K562 (cell line): Measurements from ENCODE around the gene UTP25. TPM values are rescaled to one million over a fixed set of nuclear protein-coding genes. Genes with fewer than 3 reads are reported as not detected.
A peak's percentile ranks its signal among the peaks of the same experiment; 100 is the strongest.

Experiments used
- CCNT2 ChIP-seq: IDR thresholded peaks from 2 replicates; pipeline ENCODE4 v1.6.1; 2011; ENCODE audit warnings: borderline replicate concordance, low read depth, mild to moderate bottlenecking, moderate library complexity, mixed read lengths, low read length; ENCODE audit not compliant: insufficient read length; ENCODE audit errors: extremely low read depth
- FIP1L1 ChIP-seq: fragments of 200-400 bp; formaldehyde crosslinking; IDR thresholded peaks from 2 replicates; pipeline ENCODE4 v1.6.1; 2018; ENCODE audit warnings: mild to moderate bottlenecking, low read depth, low read length; ENCODE audit not compliant: poor library complexity, severe bottlenecking
- GTF2E2 ChIP-seq: fragments of 200-800 bp; sonication (Bioruptor generic); IDR thresholded peaks from 2 replicates; pipeline ENCODE4 v1.6.1; 2016; ENCODE audit warnings: missing genetic modification characterization, missing compliant biosample characterization
- KAT7 ChIP-seq: sonication (generic); formaldehyde crosslinking; IDR thresholded peaks from 2 replicates; pipeline ENCODE4 v1.8.0; 2022; ENCODE audit warnings: missing genetic modification reagents, mild to moderate bottlenecking, borderline replicate concordance
- SMC3 ChIP-seq: conservative IDR thresholded peaks from 2 replicates; pipeline ENCODE4 v1.6.1; 2011; ENCODE audit warnings: low read depth, low read length, improper control_type of control experiment; ENCODE audit not compliant: insufficient read depth
- TAF9B ChIP-seq: fragments of 450-650 bp; IDR thresholded peaks from 2 replicates; pipeline ENCODE4 v1.6.1; 2018; ENCODE audit warnings: mild to moderate bottlenecking; ENCODE audit not compliant: partially characterized antibody
- U2AF1 ChIP-seq: fragments of 200-400 bp; formaldehyde crosslinking; optimal IDR thresholded peaks from 2 replicates; pipeline ENCODE3; 2017; ENCODE audit warnings: mild to moderate bottlenecking, low read depth, low read length, moderate library complexity
- ZNF707 ChIP-seq: fragments of 250-450 bp; sonication (Bioruptor Pico); conservative IDR thresholded peaks from 2 replicates; pipeline ENCODE4 v1.8.0; 2022; ENCODE audit warnings: inconsistent platforms, mild to moderate bottlenecking, moderate library complexity
- polyA plus RNA-seq, 8 experiments: library from polyadenylated mRNA; depleted of rRNA in 4 of 8; stranded (reverse) in 5 of 8; unstranded in 3 of 8; fragments of >200 nt; fragmentation: Nextera tagmentation in 2 of 8; fragmentation: Illumina TruSeq in 1 of 8; extraction: Ambion mirVana in 2 of 8; extraction: Trizol in 1 of 8; gene quantifications; 2 replicates each; pipeline versions ENCODE4 v1.2.1 to v1.2.3, GENCODE V29; 2011 to 2014; ENCODE audit warnings: inconsistent platforms in 1 of 8, missing spikeins in 1 of 8
- total RNA-seq, 7 experiments: library from RNA; depleted of rRNA in 6 of 7; stranded (reverse); fragments of >200 nt in 6 of 7; fragmentation: Illumina TruSeq in 2 of 7; extraction: Trizol in 2 of 7; gene quantifications; 2 replicates each; pipeline versions ENCODE4 v1.2.1 to v1.2.3, GENCODE V29; 2011 to 2021; ENCODE audit warnings: low replicate concordance in 1 of 7
- TF ChIP-seq, protein P1 (sequence below): fragments of 250-450 bp; sonication (Bioruptor Pico); IDR thresholded peaks from 2 replicates; pipeline ENCODE4 v1.5.0; 2021; ENCODE audit warnings: mild to moderate bottlenecking, moderate library complexity
- TF ChIP-seq, protein P2 (sequence below): fragments of 200-400 bp; formaldehyde crosslinking; IDR thresholded peaks from 2 replicates; pipeline ENCODE4 v1.6.1; 2017; ENCODE audit warnings: mild to moderate bottlenecking, low read depth, low read length, moderate library complexity
- TF ChIP-seq, protein P3 (sequence below): fragments of 450-650 bp; IDR thresholded peaks from one replicate; pipeline ENCODE4 v1.6.1; 2018; ENCODE audit warnings: mild to moderate bottlenecking, moderate library complexity; ENCODE audit not compliant: partially characterized antibody

Gene UTP25
- total and polyA plus RNA-seq, 9 of the 15 experiments (the other 6 are each of a cell fraction or from before 2014, with no cell fraction given): 5.7 to 17.6 (median 12.0) TPM

DNA sequence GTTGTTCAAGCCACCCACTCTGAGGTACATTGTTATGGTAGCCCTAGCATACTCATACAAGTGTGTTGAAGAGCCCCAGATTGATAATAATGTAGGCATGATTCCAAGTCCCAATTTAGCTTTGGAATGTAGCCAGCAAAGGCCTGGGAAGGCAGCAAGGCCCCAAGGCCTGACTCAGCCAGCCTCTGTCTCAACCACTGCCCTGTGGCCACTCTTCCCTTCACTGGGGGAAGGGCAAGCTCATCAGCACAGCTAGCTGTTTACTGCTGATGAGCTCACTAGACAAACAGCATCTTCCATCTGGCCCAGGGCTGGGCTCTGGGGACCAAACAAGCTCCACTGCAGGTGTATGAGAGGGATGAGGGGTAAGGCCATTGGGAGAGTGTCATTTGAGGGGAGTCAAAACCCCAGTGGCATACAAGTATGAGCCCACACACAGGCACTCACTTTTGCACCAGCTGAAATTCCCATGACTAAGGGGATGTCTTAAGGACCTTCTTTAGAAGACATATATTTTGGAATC lies 19.7 kb upstream of the UTP25 start (continued):
- TF ChIP-seq, protein P1, sequence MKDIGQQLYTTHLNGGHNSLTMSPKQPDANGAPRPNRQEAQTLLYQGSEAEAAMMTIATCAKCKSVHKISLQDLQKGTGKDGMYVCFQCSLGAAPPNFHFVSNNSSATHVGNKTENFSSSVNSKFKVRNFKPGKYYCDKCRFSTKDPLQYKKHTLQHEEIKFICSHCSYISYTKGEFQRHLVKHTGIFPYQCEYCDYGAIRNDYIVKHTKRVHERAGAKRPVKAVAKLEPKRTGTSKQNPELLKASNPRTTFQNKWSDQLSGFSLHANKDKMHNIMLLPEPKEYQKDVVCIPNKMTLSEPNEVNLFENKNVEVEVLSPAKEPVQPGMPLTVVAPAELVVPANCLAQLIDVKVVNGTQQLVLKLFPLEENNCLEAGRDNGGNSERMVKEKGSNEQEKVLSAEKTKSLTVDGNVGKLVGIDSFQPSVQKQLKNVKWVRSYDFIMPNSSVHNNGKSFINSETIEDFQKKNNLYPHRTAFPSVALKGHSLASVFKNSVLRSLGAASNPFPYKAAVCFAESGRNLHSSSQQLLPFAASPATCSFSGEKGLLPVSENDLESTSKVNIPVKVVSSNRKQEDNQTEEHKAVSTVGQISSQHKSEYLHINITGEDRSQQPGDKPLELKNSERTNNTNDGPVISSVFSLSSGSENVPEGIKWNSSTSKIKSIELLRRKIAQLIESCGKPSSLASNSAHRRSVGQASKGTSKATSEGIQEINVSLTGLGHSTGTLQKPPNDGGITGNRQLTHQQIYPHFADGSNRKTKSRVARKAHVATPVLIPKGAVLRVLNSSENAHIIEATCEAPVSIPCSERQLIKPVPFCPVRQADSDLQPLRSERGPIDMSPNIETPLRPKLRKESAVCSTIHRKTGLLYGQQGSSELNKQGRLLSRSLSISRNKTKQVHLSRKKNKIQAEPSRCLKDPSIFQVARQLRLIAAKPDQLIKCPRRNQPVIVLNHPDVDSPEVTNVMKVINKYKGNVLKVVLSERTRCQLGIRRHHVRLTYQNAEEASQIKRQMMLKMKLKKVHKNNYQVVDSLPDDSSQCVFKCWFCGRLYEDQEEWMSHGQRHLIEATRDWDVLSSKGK (CRISPR knock-in tag): no peak
- no peak for TF ChIP-seq SMC3
- TF ChIP-seq, protein P2, sequence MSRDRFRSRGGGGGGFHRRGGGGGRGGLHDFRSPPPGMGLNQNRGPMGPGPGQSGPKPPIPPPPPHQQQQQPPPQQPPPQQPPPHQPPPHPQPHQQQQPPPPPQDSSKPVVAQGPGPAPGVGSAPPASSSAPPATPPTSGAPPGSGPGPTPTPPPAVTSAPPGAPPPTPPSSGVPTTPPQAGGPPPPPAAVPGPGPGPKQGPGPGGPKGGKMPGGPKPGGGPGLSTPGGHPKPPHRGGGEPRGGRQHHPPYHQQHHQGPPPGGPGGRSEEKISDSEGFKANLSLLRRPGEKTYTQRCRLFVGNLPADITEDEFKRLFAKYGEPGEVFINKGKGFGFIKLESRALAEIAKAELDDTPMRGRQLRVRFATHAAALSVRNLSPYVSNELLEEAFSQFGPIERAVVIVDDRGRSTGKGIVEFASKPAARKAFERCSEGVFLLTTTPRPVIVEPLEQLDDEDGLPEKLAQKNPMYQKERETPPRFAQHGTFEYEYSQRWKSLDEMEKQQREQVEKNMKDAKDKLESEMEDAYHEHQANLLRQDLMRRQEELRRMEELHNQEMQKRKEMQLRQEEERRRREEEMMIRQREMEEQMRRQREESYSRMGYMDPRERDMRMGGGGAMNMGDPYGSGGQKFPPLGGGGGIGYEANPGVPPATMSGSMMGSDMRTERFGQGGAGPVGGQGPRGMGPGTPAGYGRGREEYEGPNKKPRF: no peak
- TF ChIP-seq GTF2E2 (tag): no peak
- TF ChIP-seq KAT7 (CRISPR knock-in tag): no peak
- TF ChIP-seq TAF9B: no peak
- TF ChIP-seq ZNF707 (CRISPR knock-in tag): no peak
- TF ChIP-seq FIP1L1: no peak
- no peak for TF ChIP-seq U2AF1
- TF ChIP-seq CCNT2: peak; percentile 34
- TF ChIP-seq, protein P3, sequence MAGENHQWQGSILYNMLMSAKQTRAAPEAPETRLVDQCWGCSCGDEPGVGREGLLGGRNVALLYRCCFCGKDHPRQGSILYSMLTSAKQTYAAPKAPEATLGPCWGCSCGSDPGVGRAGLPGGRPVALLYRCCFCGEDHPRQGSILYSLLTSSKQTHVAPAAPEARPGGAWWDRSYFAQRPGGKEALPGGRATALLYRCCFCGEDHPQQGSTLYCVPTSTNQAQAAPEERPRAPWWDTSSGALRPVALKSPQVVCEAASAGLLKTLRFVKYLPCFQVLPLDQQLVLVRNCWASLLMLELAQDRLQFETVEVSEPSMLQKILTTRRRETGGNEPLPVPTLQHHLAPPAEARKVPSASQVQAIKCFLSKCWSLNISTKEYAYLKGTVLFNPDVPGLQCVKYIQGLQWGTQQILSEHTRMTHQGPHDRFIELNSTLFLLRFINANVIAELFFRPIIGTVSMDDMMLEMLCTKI: no peak
